HepG2 (cell line): ENCODE measurements around the gene MYL11. TPM values are rescaled to one million over a fixed set of nuclear protein-coding genes. Genes with fewer than 3 reads are reported as not detected.

Experiments
- ASH2L ChIP-seq: fragments of 300-600, 200-600 bp; sonication (generic); IDR thresholded peaks from 2 replicates; pipeline ENCODE4 v1.7.0; 2017; ENCODE audit warnings: low read depth, mild to moderate bottlenecking, moderate library complexity, mixed read lengths, low read length; ENCODE audit not compliant: insufficient read length
- E2F1 ChIP-seq: sonication (generic); formaldehyde crosslinking; IDR thresholded peaks from 2 replicates; pipeline ENCODE4 v1.5.0; 2020; ENCODE audit warnings: missing genetic modification reagents
- FOSL2 ChIP-seq: sonication (generic); formaldehyde crosslinking; IDR thresholded peaks from 2 replicates; pipeline ENCODE4 v1.4.0; 2020; ENCODE audit warnings: missing genetic modification reagents
- GZF1 ChIP-seq: sonication (generic); formaldehyde crosslinking; IDR thresholded peaks from 2 replicates; pipeline ENCODE4 v1.5.1; 2020; ENCODE audit warnings: mild to moderate bottlenecking, missing genetic modification reagents
- KDM2A ChIP-seq: sonication (generic); formaldehyde crosslinking; IDR thresholded peaks from 2 replicates; pipeline ENCODE4 v1.4.0; 2020; ENCODE audit warnings: low read depth, missing genetic modification reagents, borderline replicate concordance
- NR2F6 ChIP-seq, 2 experiments: IDR thresholded peaks; 2 replicates each; pipeline ENCODE4 v1.6.1; 2016; ENCODE audit warnings: antibody characterized with exemption in 1 of 2, mild to moderate bottlenecking in 1 of 2
- PLSCR1 ChIP-seq: sonication (generic); formaldehyde crosslinking; IDR thresholded peaks from 2 replicates; pipeline ENCODE4 v1.5.0; 2020; ENCODE audit warnings: missing genetic modification reagents, mild to moderate bottlenecking, borderline replicate concordance
- RFX3 ChIP-seq: IDR thresholded peaks from 2 replicates; pipeline ENCODE4 v1.6.1; 2016; ENCODE audit warnings: missing biosample characterization, missing genetic modification reagents
- SPEN ChIP-seq: sonication (generic); formaldehyde crosslinking; IDR thresholded peaks from 2 replicates; pipeline ENCODE4 v1.5.1; 2020; ENCODE audit warnings: low read depth, mild to moderate bottlenecking, missing genetic modification reagents
- THAP8 ChIP-seq: sonication (generic); formaldehyde crosslinking; IDR thresholded peaks from 2 replicates; pipeline ENCODE4 v1.5.1; 2020; ENCODE audit warnings: missing genetic modification reagents, mild to moderate bottlenecking, borderline replicate concordance
- THAP9 ChIP-seq: sonication (generic); formaldehyde crosslinking; IDR thresholded peaks from 2 replicates; pipeline ENCODE4; 2020; ENCODE audit warnings: missing genetic modification reagents, mild to moderate bottlenecking, borderline replicate concordance
- ZBTB26 ChIP-seq: IDR thresholded peaks from 2 replicates; pipeline ENCODE4 v1.6.1; 2016; ENCODE audit warnings: missing compliant biosample characterization, missing genetic modification reagents, borderline replicate concordance
- ZBTB3 ChIP-seq: sonication (generic); formaldehyde crosslinking; IDR thresholded peaks from 2 replicates; pipeline ENCODE4 v1.4.0; 2020; ENCODE audit warnings: low read depth, mild to moderate bottlenecking, moderate library complexity, missing genetic modification reagents, borderline replicate concordance
- ZBTB33 ChIP-seq: sonication (generic); formaldehyde crosslinking; IDR thresholded peaks from 2 replicates; pipeline ENCODE4 v1.4.0; 2020; ENCODE audit warnings: missing genetic modification reagents
- ZFP1 ChIP-seq: IDR thresholded peaks from 2 replicates; pipeline ENCODE4 v1.6.1; 2016
- ZFP41 ChIP-seq: sonication (generic); formaldehyde crosslinking; IDR thresholded peaks from 2 replicates; pipeline ENCODE4 v1.4.0; 2020; ENCODE audit warnings: mild to moderate bottlenecking, missing genetic modification reagents, borderline replicate concordance
- ZNF292 ChIP-seq: sonication (generic); formaldehyde crosslinking; IDR thresholded peaks from 2 replicates; pipeline ENCODE4 v1.8.1; 2022; ENCODE audit warnings: mild to moderate bottlenecking, low read depth, missing genetic modification reagents, borderline replicate concordance
- ZNF432 ChIP-seq: sonication (generic); formaldehyde crosslinking; IDR thresholded peaks from 2 replicates; pipeline ENCODE4 v1.5.0; 2020; ENCODE audit warnings: missing genetic modification reagents, mild to moderate bottlenecking, borderline replicate concordance
- ZNF75D ChIP-seq: sonication (generic); formaldehyde crosslinking; IDR thresholded peaks from 2 replicates; pipeline ENCODE4 v1.8.1; 2023; ENCODE audit warnings: missing genetic modification reagents, mild to moderate bottlenecking, borderline replicate concordance
- polyA plus RNA-seq, 8 experiments: library from polyadenylated mRNA; depleted of rRNA in 3 of 8; stranded (reverse) in 7 of 8; unstranded in 1 of 8; fragments of >200 nt; fragmentation: Illumina TruSeq in 4 of 8; extraction: Trizol in 4 of 8; gene quantifications; 2 replicates each; pipeline versions ENCODE4 v1.2.1 to v1.2.3, GENCODE V29; 2011 to 2016; ENCODE audit warnings: low read depth in 4 of 8, missing spikeins in 1 of 8, mixed read lengths in 1 of 8; ENCODE audit not compliant: insufficient read depth in 1 of 8
- total RNA-seq, 5 experiments: library from RNA; depleted of rRNA; stranded (reverse); fragments of >200 nt; fragmentation: Illumina TruSeq; extraction: Trizol; gene quantifications; 2 replicates each; pipeline ENCODE4 v1.2.3, GENCODE V29; 2016; ENCODE audit warnings: low read depth in 1 of 5

MYL11 gene
- total and polyA plus RNA-seq, 2 of the 13 experiments (the other 11 are each of a cell fraction or from before 2014, with no cell fraction given): not detected

GRCh38 chr16:30352488-30353401, 21.9 kb upstream of the MYL11 start (continued):
- TF ChIP-seq PLSCR1 (CRISPR knock-in tag) (no peak), E2F1 (CRISPR knock-in tag) (no peak), ZNF75D (CRISPR knock-in tag) (no peak), NR2F6 (IDR thresholded peaks at IDR 0.05) (no peak), NR2F6 (CRISPR knock-in tag; IDR thresholded peaks at IDR 0.05) (peak; percentile 73; the same call in 1 of the 2 replicates), ZFP1 (CRISPR knock-in tag) (no peak), ZNF432 (no peak), KDM2A (peak; percentile 55; the same call in 1 of the 2 replicates), ZNF292 (CRISPR knock-in tag) (no peak), ASH2L (no peak), RFX3 (no peak), FOSL2 (CRISPR knock-in tag) (0 out of 2 replicates have a peak, but pooled peaks have one; percentile 10), GZF1 (CRISPR knock-in tag) (no peak), THAP9 (CRISPR knock-in tag) (peak; percentile 34; the same call in 1 of the 2 replicates), ZBTB33 (CRISPR knock-in tag) (peak; percentile 89), SPEN (CRISPR knock-in tag) (no peak), ZBTB3 (CRISPR knock-in tag) (no peak), ZFP41 (CRISPR knock-in tag) (no peak), ZBTB26 (no peak), THAP8 (no peak)
